A549 treated with AZD9567 at 1 μM for 4 hours (cell line): Measurements from ENCODE around the gene SEPTIN3. TPM values are rescaled to one million over a fixed set of nuclear protein-coding genes. Genes with fewer than 3 reads are reported as not detected.

Experiments
- total RNA-seq: library from RNA; stranded (reverse); fragments of 200-300 nt; extraction: Qiagen RNA extraction; gene quantifications from 5 replicates; pipeline ENCODE4 v1.2.3, GENCODE V29; 2022; ENCODE audit not compliant: insufficient read depth

Gene SEPTIN3, protein sequence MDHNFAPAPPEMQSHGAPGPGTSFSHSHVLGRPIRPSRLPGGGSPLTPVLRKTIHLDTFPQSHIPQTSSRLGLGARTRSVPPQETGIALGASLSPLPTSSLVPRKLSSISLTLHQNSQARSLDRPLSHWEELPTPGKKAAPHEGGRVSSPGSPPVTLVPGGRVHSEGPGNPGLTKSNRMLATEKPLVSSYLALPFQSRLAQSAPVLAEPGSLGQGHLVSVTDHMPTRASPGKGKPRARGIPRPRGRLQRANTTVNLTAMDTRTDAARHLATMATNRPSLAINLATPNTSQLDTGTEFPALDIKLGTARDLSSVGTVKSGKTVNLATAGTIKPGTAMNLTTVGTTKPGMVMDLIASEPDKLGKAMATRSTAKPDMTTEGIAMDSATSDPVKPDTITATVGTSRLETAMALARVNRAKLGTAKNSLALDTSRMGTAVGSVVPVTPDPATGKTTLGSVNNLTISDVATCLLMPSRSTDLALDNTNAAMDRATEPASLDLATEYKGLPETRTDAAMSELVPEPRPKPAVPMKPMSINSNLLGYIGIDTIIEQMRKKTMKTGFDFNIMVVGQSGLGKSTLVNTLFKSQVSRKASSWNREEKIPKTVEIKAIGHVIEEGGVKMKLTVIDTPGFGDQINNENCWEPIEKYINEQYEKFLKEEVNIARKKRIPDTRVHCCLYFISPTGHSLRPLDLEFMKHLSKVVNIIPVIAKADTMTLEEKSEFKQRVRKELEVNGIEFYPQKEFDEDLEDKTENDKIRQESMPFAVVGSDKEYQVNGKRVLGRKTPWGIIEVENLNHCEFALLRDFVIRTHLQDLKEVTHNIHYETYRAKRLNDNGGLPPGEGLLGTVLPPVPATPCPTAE
- 0.91 to 1.2 TPM (median 1.1 TPM) in 5 replicates for total RNA-seq

GRCh38 chr22:41969110-41969646 is at the start of gene SEPTIN3:
TSS of gene SEPTIN3 (plus strand) at chr22:41969443. CDS start at chr22:41971493, 2,050 bp downstream.

DNA sequence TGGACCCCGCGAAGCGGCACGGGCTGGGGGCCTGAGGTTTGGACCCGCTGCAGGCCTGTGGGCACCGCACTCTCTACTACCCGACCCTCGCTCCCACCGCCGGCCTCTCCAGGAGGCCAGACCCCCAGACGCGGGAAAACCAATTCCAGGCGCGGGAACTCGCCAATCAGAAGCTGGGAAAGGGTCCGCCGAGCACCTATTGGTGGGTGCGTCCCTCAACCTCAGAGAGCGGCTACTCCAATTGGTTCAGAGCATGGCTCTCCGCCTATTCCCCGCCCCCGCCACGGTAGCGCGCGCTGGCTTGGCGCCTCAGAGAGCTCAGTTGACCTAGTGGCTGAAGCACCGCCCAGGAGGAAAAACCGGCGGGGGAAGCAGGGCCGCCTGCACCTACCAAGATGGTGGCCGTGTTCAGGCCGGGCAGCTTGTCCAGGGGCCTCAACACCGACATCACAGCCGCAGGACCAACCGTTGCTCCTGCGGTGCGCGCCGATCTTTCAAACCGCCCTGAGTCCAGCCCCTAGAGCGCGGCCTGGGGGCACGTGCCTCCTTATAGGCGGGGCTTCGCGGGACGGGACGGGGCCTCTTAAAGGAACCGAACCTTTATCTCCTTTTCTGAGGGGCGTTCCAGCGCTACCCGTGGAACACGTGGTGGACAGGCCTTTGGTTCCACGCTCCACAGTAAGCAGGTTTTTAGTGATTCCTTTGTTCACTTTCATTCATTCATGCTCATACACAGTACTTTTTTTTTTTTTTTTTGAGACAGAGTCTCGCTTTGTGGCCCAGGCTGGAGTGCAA is 22.4 kb upstream of the SEPTIN3 start, which contains the start of gene CENPM:
Gene CENPM, minus strand, starts transcription at position 524 of the 795 bp plus-strand sequence. Its CDS starts 76 bp downstream, at position 448.

GRCh38 chr22:41951898-41952474 is 17.3 kb upstream of the SEPTIN3 start, which contains the start of gene SMIM45:
TSS of gene SMIM45 (plus strand) at chr22:41952150.

GRCh38 chr22:41998361-41999261 is 29.4 kb downstream of the SEPTIN3 start, which contains the start of gene WBP2NL:
TSS of gene WBP2NL (plus strand) at chr22:41998788. CDS start at chr22:41998819, 31 bp downstream.

Other genes starting within 250 kb of the SEPTIN3 start
- 1.7 to 3.8 TPM (median 3.5 TPM) in 5 replicates for gene CCDC134, start 168.8 kb upstream of the SEPTIN3 start, total RNA-seq
- 21.9 to 30.8 TPM (median 28.3 TPM) in 5 replicates for gene SREBF2, start 136.3 kb upstream of the SEPTIN3 start, total RNA-seq
- gene SHISA8, start 54.4 kb upstream of the SEPTIN3 start, total RNA-seq = 0.19 to 0.31 TPM (median 0.25 TPM) in 4 of 5 replicates, not detected in the other
- gene TNFRSF13C, start 42.6 kb upstream of the SEPTIN3 start, total RNA-seq = 0.23 to 0.32 TPM (median 0.25 TPM) in 4 of 5 replicates, not detected in the other
- gene CENPM, start 22.3 kb upstream of the SEPTIN3 start, total RNA-seq = 34.6 to 42.1 TPM (median 35.3 TPM) in 5 replicates
- 0.09 to 0.11 TPM (median 0.10 TPM) in 3 of 5 replicates, not detected in the others for gene WBP2NL, start 29.3 kb downstream of the SEPTIN3 start, total RNA-seq
- gene NAGA, start 101.4 kb downstream of the SEPTIN3 start, total RNA-seq = 6.5 to 10.3 TPM (median 7.2 TPM) in 5 replicates
- gene PHETA2, start 104.8 kb downstream of the SEPTIN3 start, total RNA-seq = not detected in 5 replicates
- 28.5 to 45.4 TPM (median 41.9 TPM) in 5 replicates for gene SMDT1, start 110.3 kb downstream of the SEPTIN3 start, total RNA-seq
- gene NDUFA6, start 121.3 kb downstream of the SEPTIN3 start, total RNA-seq = 65.6 to 71.4 TPM (median 68.9 TPM) in 5 replicates
- 0.55 to 0.77 TPM (median 0.68 TPM) in 4 of 5 replicates, not detected in the other for gene CYP2D6, start 161.4 kb downstream of the SEPTIN3 start, total RNA-seq